Psoas muscle (tissue), 8 donors: Measurements from ENCODE around the gene AGMO. TPM values are rescaled to one million over a fixed set of nuclear protein-coding genes. Genes with fewer than 3 reads are reported as not detected.

ENCODE experiments used
- ATAC-seq, 4 donors: fragments of 200-7000 bp; cut with Tn5 transposase; one replicate each; pipeline ENCODE4 v1.9.1; 2020; ENCODE audit warnings: moderate library complexity in 3 of 4, mild to moderate bottlenecking in 2 of 4
- DNase-seq, 2 donors: peaks; one replicate each; pipeline ENCODE4 v3.0.0-alpha.2; 2020
- H3K27ac ChIP-seq: fragments of 200-600 bp; one replicate; pipeline ENCODE4 v1.8.0; 2022
- H3K27me3 ChIP-seq, 3 donors: fragments of 200-600 bp in 1 of 3; one replicate each; pipeline versions ENCODE4 v1.6.1 to v1.8.0; 2013 to 2022; ENCODE audit warnings: low read length in 2 of 3, mild to moderate bottlenecking in 2 of 3, moderate library complexity in 1 of 3; ENCODE audit not compliant: insufficient read depth in 3 of 3
- H3K36me3 ChIP-seq, 2 donors: fragments of 200-600 bp in 1 of 2; one replicate each; pipeline versions ENCODE4 v1.6.1 to v1.8.0; 2013 to 2022; ENCODE audit warnings: low read depth in 1 of 2, mild to moderate bottlenecking in 1 of 2, moderate library complexity in 1 of 2; ENCODE audit not compliant: insufficient read depth in 1 of 2
- H3K4me1 ChIP-seq: fragments of 200-600 bp; one replicate; pipeline ENCODE4 v1.8.0; 2022
- H3K4me3 ChIP-seq: fragments of 200-600 bp; one replicate; pipeline ENCODE4 v1.8.0; 2022; ENCODE audit warnings: mild to moderate bottlenecking
- H3K9me3 ChIP-seq: fragments of 200-600 bp; one replicate; pipeline ENCODE4 v1.8.0; 2022
- CTCF ChIP-seq: fragments of 200-600 bp; IDR thresholded peaks from one replicate; pipeline ENCODE4 v1.8.0; 2022; ENCODE audit warnings: antibody characterized with exemption
- WGBS, 3 donors: extraction: QIAGEN DNeasy Blood & Tissue Kit; methylation state at CpG; one replicate each; pipeline versions ENCODE4 v1.1.6 to v1.1.7; 2013; 5-methylcytosine and 5-hydroxymethylcytosine counted together
- intact Hi-C, 2 donors: fragments of 100-400 bp; cut with DNase I; formaldehyde crosslinking; loops; one replicate each; pipeline versions ENCODE4 v1.11.0 to v1.14.2; 2022
- polyA plus RNA-seq, 3 donors: library from polyadenylated mRNA; stranded (reverse); fragments of 200-250 nt; gene quantifications; one replicate each; pipeline ENCODE4 v1.2.3, GENCODE V29; 2013
- total RNA-seq, 4 donors: library from RNA; stranded (reverse); fragmentation: NEBNext Ultra II Directional in 2 of 4; extraction: Animal tissue kit (Norgen Biotek cat#: 25700) in 2 of 4; gene quantifications; one replicate each; pipeline versions ENCODE4 v1.2.1 to v1.2.4, GENCODE V29; 2021 to 2023
- donor health status: healthy with polysubstance abuse.
- donor health status: DM: no; HTN: no; CAD: no; lungs with moderate emphysema.
- donor health status: Bipolar disorder and iron deficiency.
- donor health status: healthy.
- donor health status: DM: yes; HTN: yes; CAD: no.
- donor health status: DM: no; HTN: no; CAD: no.
- donor health status: DM: no; HTN: no; CAD: no.
- donor health status: DM: yes; HTN: yes; CAD: no.

AGMO gene
- total and polyA plus RNA-seq, 7 donors, result 0.13 to 0.54 (median 0.36) TPM; not detected in 1

GRCh38 chr7:15604166-15604565, 42.4 kb upstream of the AGMO start:
- Histone ChIP-seq H3K36me3 (no peaks in the 10 kb centered on the region), H3K9me3 (no peaks in the 10 kb centered on the region), H3K27ac (no peak overlapping the region), H3K27me3 (no peaks in the 10 kb centered on the region), H3K4me3 (no peak overlapping the region), H3K4me1 (no peaks in the 10 kb centered on the region)
- 96 to 98% (median 98%) methylated on average over 1 of the region's 1 CpG for WGBS, 3 donors
- TF ChIP-seq CTCF, result no peak
- DNase-seq (no peak), ATAC-seq (no peak)
- intact Hi-C loops, result no loop called here

GRCh38 chr7:15603124-15603523, 41.3 kb upstream of the AGMO start:
- no peaks in the 10 kb centered on the region for H3K27me3 ChIP-seq
- H3K27ac ChIP-seq, result no peak overlapping the region
- intact Hi-C loops, result no loop called here
- ATAC-seq (no peak), DNase-seq (no peak)
- H3K4me1 ChIP-seq, result no peaks in the 10 kb centered on the region
- no peak overlapping the region for H3K4me3 ChIP-seq
- no peak for TF ChIP-seq CTCF
- no peaks in the 10 kb centered on the region for H3K9me3 ChIP-seq
- 58 to 73% (median 65%) methylated on average over 2 of the region's 2 CpGs for WGBS, 3 donors
- H3K36me3 ChIP-seq, result no peaks in the 10 kb centered on the region

GRCh38 chr7:15602236-15602635, 40.4 kb upstream of the AGMO start:
- Histone ChIP-seq H3K9me3 (no peaks in the 10 kb centered on the region), H3K36me3 (no peaks in the 10 kb centered on the region), H3K27me3 (no peaks in the 10 kb centered on the region), H3K4me1 (no peaks in the 10 kb centered on the region), H3K4me3 (no peak overlapping the region), H3K27ac (no peak overlapping the region)
- ATAC-seq, result no peak
- DNase-seq, result no peak
- TF ChIP-seq CTCF, result no peak
- intact Hi-C loops, result no loop called here
- WGBS, 3 donors, result 21 to 34% (median 22%) methylated on average over 1 of the region's 1 CpG

- intact Hi-C loops, result no loop called here
- DNase-seq (no peak), ATAC-seq (no peak)
- Histone ChIP-seq H3K27ac (no peak overlapping the region), H3K36me3 (no peaks in the 10 kb centered on the region), H3K9me3 (no peaks in the 10 kb centered on the region), H3K4me1 (no peaks in the 10 kb centered on the region), H3K4me3 (no peak overlapping the region), H3K27me3 (no peaks in the 10 kb centered on the region)
- TF ChIP-seq CTCF, result no peak
- WGBS, 3 donors, result 83 to 92% (median 89%) methylated on average over 1 of the region's 1 CpG
Measured at GRCh38 chr7:15601175-15601574, 39.4 kb upstream of the AGMO start.

- Histone ChIP-seq H3K9me3 (no peaks in the 10 kb centered on the region), H3K36me3 (no peaks in the 10 kb centered on the region), H3K4me3 (no peak overlapping the region), H3K27me3 (no peaks in the 10 kb centered on the region), H3K4me1 (no peaks in the 10 kb centered on the region), H3K27ac (no peak overlapping the region)
- no peak for ATAC-seq
- no peak for DNase-seq
- intact Hi-C loops, result no loop called here
- no peak for TF ChIP-seq CTCF
- 64 to 70% (median 69%) methylated on average over 4 of the region's 4 CpGs for WGBS, 3 donors
Measured at GRCh38 chr7:15600298-15600697, 38.5 kb upstream of the AGMO start.
